GM19023 (cell line): ENCODE results near the gene IFITM1.
A peak's percentile ranks its signal among the peaks of the same experiment; 100 is the strongest.
"Not testable (repeated sequence)": the region's sequence is repeated elsewhere in the genome, so short reads cannot be mapped to it uniquely, and the experiment has no call there.

Experiments
- ATAC-seq: cut with Tn5 transposase; IDR thresholded peaks from one replicate; pipeline ENCODE4 v1.9.1; 2021; ENCODE audit warnings: mild to moderate bottlenecking, moderate library complexity; ENCODE audit not compliant: unreplicated experiment

IFITM1 gene

DNA sequence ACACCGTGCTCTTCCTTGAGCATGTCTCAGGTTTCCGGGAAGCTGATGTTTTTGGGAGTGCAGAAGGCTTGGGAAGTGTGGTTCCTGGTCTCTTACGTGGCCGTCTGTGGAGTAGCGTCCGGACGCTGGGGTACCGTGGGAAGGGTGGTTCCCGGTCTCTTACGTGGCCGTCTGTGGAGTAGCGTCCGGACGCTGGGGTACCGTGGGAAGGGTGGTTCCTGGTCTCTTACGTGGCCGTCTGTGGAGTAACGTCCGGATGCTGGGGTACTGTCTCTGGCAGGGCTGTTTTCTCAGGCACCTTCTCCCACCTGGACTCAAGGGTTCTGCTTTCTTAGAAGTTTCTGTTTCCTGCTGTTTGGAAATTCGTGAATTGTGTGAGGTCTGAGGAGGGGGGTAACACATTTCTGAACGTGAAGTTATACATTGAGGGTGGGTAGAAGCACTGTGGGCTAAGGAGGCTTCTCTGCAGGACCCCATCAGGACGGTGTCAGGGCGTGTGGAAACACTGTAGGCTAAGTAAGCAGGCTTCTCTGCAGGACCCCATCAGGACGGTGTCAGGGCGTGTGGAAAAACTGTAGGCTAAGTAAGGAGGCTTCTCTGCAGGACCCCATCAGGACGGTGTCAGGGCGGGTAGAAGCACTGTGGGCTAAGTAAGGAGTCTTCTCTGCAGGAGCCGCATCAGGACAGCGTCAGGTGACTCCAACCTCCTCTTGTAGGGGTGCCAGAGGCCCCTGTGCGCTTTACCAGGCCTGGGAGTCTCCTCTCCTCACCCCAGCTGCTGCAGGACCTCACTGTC lies 12.2 kb downstream of the IFITM1 start:
- no peak for ATAC-seq

DNA sequence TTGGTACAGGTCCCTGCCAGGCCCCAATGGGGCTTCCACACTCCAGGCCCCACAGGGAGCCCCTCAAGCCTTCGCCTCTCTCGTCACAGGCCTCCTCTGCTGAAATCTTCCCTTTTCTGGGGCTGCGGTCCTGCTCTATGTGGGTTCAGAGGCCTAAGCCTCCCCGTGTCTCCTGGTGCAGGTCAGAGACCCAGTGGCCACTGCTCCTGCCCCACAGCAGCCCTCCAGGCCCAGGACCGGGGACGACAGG lies 12.7 kb downstream of the IFITM1 start:
- ATAC-seq = peak; percentile 20

DNA sequence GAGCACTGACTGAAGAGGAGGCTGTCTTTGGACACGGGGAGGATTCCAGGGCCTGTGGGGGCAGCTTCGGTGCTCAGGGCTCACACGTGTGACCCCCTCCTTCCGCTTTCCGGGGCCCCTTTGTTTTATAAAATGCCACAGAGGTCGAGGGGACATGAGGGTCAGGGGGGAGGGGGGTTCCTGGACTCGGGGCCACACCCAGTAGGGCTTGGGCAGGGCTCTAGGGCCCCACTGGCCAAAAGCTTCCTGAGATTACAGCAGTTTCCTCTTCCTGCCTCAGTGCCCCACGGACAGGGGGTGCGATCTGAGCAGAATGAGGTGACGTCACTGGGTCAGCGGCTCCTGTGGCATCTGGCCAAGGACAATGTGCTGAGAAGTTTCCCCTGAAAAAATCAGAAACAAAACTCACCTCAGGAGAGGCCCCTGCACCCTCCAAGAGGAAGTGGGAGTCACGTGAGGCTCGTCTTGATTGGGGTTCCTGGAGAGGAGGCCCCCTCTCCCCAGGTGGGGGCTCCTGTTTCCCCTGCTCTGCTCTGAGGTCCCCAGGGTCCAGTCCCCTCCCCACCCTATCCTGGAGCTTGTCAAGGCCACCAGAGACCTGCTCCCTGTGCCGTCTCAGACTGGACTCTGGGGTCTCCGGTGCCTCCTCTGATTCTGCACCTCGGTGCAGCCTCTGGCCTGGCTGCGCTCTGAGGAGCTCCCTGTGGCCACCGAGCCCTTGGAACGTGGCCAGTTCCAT lies 13.2 kb downstream of the IFITM1 start:
- peak; percentile 49 for ATAC-seq

GRCh38 chr11:327581-327923 lies 13.7 kb downstream of the IFITM1 start:
- ATAC-seq = no peak

DNA sequence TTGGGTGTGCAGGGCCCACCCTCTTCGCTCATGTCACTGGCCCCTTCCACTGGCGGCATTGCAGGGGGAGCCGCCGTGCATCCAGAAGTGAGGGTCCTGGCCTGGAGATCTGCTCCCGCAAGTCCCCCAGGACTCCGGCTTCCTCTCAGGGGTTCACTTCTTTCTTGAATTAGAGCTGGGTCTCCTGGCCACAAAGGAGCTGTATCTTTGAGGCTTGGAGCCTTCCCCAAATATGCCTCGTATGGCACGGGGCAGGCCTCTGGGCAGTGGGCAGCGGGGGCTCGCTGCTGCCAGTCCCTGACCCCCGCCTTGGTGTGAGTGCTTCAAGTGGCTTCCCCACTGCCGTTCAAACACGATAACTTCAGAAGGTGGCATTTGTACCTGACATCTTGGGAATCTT lies 14.2 kb downstream of the IFITM1 start:
- ATAC-seq = no peak

DNA sequence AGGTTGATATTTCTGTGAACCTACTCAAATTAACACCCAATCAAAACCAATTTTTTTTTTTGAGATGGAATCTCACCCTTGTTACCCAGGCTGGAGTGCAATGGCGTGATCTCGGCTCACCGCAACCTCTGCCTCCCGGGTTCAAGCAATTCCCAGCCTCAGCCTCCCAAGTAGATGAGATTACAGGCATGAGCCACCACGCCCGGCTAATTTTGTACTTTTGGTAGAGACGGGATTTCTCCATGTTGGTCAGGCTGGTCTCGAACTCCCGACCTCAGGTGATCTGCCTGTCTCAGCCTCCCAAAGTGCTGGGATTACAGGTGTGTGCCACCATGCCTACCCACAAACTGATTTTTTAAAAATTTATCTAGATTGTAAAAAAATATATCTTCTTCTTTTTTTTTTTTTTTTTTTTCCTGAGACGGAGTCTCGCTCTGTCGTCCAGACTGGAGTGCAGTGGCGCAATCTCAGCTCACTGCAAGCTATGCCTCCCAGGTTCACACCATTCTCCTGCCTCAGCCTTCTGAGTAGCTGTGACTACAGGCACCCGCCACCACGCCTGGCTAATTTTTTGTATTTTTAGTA lies 14.8 kb downstream of the IFITM1 start:
- not testable (repeated sequence) for ATAC-seq

GRCh38 chr11:329886-330253 lies 16.0 kb downstream of the IFITM1 start:
- no peak for ATAC-seq

DNA sequence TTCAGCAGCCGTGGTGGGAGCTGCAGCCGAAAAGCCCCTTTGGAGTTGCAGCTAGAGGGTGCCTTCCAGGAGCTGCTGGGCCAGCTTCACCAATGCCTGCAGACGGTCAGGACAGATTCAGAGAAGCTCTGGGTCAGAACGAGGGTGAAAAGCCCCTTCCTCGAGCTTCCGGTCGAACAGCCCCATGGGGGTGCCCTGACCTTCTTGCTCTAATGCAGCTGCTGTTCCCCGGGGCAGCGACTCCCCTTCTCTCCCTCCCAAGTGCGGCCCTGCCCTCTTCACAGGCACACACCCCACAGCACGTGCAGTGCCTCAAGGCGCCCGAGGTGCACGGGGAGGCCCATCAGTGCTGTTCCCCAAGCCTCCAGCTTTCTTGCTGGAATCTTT lies 16.5 kb downstream of the IFITM1 start:
- ATAC-seq = no peak

- no peak for ATAC-seq
Measured at GRCh38 chr11:330694-331357, 17.0 kb downstream of the IFITM1 start.

DNA sequence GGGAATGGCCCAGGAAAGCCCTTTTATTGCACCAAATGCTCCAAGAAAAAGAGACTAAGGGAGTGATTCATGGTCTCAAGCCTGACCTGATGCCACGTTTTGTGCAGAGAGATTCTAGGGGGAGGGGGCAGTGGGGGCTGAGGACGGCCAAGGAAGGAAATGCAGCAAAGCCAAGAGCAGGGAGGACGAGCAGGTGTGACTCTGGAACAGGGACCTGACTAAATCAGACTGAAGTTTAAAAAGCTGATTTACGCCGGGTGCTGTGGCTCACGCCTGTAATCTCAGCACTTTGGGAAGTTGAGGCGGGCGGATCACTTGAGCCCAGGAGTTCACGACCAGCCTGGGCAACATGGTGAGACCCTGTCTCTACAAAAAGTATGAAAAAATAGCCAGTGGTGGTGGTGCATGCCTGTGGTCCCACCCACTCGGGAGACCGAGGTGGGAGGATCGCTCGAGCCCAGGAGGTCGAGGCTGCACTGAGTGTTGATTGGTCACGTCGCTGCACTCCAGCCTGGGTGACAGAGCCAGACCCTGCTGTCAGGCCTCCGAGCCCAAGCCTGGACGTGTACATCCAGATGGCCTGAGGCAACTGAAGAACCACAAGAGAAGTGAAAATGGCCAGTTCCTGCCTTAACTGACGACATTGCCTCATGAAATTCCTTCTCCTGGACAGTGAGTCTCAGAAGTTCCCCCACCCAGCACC lies 17.7 kb downstream of the IFITM1 start:
- no peak for ATAC-seq

DNA sequence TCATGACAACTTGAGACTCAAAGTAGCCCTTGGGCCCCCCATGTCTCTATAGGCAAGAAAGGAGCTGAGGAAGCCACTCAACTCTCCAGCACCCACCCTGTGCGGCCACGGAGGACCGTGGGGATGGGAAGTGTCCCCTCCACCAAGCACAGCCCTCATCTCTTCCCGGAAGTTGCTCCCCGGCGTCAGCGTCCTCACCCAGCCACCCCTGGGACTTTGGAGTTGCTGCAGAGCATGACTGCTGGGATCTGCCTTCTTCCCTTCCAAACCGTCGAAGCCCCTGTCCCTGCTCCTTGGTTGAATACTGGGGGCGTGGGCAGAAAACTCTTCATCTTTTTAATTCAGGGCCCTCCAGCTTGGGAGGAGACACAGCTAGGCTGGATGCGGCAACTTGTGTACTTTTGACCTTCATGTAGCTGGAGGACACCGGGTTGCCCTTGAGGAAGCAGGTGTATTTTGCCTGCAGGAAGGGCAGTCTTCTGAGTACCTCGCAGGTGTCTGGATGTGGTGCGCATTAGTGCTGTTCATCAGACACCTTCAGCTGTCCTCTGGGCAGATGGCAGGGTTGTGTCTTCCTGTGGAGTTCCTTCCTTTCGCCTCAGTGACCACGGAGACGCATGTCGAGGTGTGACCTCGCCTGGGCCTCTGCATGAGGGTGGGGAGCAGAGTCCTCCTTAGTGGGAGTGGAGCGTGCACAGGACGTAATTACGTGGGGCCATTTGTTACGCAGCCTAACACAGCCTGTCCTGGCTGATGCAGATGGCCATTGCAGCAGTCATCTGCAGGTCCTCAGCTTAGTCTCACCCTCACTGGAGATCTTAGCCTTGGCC lies 19.0 kb downstream of the IFITM1 start:
- no peak for ATAC-seq

GRCh38 chr11:333616-334263 lies 19.9 kb downstream of the IFITM1 start:
- ATAC-seq = not testable (repeated sequence)

DNA sequence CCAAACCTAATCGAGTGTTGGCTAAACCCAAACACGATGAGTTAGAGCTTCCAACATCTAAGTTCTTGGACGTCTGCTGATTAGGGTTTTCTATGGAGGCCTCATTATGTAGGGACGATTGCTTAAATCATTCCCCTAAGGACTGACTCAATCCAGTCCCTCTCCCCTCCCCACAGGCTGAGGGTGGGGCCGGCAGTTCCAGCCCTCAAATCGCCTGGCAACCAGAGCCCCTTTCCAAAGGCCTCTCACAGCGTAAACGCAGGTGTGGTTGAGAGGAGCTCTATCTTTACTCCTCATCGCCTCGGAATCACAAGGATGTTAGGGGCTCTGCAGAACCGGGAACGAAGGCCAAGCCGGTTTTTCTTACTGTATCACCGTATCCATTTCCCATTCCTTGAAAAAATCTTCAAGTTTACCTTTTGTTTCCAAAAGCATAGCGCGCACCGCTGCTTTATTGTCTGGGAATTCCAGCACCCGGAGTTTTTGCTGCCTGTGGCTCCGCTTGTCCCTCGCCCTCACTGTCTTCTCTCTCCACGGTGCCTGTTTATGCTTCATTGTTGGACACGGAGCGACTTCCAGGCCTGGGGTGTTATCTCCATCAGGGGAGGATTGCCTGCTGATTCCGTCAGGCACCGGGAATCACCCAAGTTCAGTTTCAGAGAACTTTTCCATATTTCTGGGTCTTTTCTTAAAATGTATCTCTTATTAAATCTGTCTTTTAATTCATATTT lies 20.6 kb downstream of the IFITM1 start:
- ATAC-seq = no peak

DNA sequence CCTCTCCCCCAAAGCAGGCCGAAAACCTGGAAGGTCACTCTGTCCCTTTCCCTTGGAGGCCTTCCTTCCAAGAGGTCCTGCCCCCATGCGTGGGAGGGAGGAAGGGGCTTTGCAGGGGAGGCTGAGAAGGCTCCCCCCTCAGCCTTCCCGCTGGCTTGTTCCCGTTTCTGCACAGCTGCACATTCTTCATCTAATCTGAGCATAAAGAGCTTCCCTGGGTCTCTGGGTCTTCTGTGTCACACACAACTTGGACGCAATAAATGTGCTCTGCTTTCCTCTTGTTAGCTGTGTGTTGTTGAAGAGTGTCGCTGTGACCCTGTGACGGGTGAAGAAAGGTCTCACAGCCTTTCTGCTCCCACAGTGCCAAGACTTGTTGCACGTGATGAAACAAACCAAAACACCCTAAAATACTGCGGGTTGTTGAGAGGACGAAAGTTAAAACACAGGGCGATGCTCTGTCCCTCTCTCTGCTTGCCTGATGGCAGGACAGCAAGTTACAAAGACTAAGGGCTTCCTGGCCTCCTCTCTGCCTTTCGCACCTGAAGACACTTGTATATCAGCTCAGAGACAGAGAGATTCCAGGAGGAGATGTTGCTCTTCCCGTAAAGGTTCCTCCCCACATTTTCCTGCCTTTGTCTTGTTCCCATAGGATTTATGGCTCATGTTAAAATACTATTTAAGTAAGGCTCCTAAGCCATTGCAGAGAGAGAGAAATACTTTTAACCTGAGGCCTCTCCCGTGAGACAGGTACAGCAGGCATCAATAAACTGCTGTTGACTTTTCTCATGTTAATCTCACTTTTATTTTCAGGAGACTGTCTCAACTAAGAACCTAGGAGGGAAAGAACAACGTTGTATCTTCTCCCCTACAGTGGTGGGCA lies 22.2 kb downstream of the IFITM1 start:
- no peak for ATAC-seq

DNA sequence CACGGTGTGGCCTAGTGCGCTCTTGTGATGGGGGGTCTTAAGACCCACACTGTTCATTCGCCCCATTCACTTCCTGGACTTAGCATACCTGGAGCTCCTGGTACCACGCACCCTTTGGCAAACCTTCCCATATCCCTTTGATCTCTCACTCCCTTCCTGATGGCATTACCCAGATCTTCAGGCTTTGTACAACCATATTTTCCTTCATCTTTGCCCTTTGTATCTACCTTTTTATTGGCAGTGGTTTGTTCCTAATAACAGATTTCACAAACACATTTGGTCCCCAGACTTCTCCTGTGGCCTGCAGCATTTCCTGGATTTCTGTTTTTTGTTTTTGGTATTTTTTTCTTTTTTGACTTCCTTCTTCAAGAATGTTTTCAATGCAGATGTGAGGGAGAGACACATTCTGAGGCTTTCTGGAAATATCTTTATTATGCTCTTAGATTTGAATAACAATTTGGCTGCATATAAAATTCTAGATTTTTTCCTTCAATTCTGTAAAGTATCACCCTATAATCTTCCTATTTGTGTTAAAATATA lies 22.9 kb downstream of the IFITM1 start:
- ATAC-seq = no peak

GRCh38 chr11:337711-338110 lies 23.9 kb downstream of the IFITM1 start:
- ATAC-seq = no peak

DNA sequence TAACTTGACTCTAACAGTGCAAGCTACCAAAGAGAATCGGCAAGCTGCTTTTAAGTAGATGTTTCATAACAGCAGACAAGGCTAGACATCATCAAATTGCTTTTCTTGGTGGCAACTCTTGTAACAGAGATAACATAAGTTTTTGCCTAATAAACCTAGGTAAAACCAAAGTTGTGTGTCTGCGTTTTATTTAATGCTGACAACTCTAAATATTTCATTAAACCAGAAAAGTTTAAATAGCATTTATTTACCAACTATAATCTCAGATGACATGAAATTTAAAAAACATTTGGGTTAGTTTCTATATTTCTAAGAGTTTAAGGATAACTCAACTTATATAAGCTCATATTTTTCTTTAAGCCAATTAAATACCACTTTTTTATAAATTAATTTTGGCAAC lies 26.1 kb downstream of the IFITM1 start:
- ATAC-seq = no peak
